Activated CD4-positive, alpha-beta T cell treated with anti-CD3 and anti-CD28 coated beads, Interleukin-10, Interleukin-2, amounts not matched to agents 100 ng/mL and 50 ng/mL, durations not matched to agents 16 hours and 8 hours (primary cell): Measurements from ENCODE around the gene MACROH2A2.
A peak's percentile ranks its signal among the peaks of the same experiment; 100 is the strongest.
"Not testable (repeated sequence)": the region's sequence is repeated elsewhere in the genome, so short reads cannot be mapped to it uniquely, and the experiment has no call there.

Experiments used
- DNase-seq: peaks from one replicate; pipeline ENCODE4 v3.0.0-alpha.2; 2020

Gene MACROH2A2

DNA sequence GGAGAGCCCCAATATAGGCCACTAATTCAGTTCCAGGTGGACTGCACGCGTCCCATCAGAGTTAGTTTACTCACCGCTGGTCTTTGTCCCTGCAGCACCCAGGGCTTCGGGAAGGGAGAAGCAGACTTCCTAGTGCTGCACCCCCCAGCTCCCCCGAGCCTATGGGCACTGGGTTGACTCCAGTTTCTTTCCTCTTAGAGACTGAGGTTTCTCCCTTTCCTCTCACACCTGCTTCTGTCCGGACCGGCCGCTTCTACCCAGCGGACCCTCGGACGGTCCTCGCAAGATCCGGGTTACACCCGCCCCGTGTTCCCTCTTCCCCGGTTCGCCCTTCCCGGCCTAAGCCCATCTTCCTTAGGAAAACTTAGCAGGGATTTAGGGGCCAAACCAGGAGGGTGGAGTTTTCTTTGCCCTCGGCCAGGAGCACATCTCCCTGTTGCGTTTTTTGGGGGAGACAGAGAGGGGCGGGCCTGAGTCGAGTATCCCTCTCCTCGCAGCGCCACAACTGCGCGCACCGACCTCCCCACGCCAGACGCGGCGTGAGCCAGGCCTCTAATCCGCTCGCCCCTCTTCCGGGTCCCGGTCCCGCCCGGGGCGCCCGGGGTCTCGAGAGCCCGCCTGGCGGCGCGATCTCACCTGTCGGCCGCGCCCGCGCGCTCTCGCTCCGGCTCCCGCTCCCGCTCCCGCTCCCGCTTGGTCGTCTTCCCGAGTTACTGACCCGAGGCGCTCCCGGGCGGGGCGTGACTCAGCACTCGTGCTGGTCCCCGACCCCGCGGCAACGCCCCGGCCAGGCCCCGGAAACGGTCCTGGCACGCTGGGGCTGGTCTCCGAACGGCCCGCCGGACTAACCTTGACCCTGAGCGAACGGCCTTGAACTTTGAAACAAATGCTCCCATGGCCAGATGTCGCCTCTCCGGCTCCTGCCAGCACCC is 79.7 kb downstream of the MACROH2A2 start, which contains the start of gene AIFM2:
Gene AIFM2 (minus strand): TSS at position 728 of the 932 bp plus-strand sequence. CDS start 8,741 bp downstream, outside the sequence.
- DNase-seq: peak; percentile 57

GRCh38 chr10:70135046-70135445 is 82.4 kb downstream of the MACROH2A2 start:
- no peak for DNase-seq

DNA sequence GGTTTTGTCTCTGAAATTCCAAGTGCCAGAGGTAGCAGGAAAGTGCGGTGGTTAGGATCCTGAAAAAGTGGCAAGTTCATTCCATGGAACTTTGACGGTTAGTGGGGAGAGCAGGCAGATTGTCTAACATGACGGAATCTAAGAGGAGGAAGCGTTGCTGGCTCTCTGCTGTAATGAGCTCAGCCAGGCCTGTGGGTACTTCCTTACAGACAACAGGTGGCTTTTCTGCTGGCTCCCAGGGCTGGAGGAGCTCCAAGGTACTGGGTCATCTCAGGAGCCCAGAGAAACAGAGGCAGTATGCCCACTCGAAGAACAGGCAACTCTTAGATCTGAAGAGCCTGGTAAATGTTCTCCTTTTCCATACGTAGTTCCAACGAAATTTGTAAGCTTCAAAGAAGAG is 83.0 kb downstream of the MACROH2A2 start:
- DNase-seq: no peak

DNA sequence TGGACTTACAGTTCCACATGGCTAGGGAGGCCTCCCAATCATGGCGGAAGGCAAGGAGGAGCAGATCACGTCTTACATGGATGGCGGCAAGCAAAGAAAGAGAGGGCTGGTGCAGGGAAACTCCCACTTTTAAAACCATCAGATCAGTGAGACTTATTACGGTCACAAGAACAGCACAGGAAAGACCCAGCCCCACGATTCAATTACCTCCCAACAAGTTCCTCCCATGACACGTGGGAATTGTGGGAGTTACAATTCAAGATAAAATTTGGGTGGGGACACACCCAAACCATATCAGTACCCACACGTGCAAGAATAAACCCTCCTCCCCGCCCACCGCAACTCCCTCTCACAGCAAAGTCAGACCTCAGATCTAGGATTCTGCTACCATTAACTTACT is 84.5 kb downstream of the MACROH2A2 start:
- DNase-seq: no peak

GRCh38 chr10:70137927-70138883 is 85.6 kb downstream of the MACROH2A2 start:
- no peak for DNase-seq

DNA sequence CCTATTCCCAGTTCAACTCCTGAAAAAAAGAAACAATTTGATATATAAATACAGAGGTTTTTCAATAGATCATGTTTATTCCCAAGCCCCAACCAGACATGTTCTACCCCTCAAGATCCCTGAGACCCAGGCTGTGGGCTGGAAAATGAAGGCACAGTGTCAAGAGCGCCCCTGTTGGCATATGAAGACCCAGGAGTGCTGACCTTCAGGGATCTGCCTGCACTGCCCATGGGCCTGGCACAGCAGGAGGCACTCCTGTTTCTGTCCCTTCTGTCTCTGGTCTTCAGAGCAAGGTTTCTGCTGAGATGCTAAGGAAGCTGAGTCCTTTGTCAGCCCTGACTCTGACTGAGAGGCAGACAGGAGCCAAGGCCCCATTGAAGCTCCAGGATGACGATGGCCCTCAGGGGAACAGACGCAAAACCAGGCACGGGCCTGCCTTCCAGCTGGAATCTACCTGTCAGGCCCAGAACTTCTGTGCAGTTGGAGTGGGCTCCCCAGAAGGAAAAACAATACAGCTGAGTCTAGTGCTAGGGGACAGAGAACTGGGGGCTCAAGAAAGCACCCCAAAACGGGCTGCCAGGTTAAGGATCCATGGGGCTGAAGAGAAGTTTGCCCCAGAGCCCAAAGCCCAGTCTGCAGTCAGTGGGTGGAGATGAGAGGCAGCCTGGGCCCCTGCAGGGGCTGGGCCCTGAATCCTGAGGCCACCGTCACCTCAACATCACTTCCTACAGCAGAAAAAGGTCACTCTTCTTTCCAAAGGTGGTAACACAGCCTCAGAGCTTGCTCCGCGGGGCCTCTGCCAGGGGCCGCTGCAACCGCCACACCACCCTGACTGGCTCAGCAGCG is 86.7 kb downstream of the MACROH2A2 start:
- DNase-seq: no peak

GRCh38 chr10:70139997-70140250 is 87.3 kb downstream of the MACROH2A2 start:
- DNase-seq: no peak

GRCh38 chr10:70140297-70140696 is 87.7 kb downstream of the MACROH2A2 start:
- DNase-seq: no peak

- DNase-seq: no peak
These were observed 89.9 kb downstream of the MACROH2A2 start for GRCh38 chr10:70142555-70142954.

DNA sequence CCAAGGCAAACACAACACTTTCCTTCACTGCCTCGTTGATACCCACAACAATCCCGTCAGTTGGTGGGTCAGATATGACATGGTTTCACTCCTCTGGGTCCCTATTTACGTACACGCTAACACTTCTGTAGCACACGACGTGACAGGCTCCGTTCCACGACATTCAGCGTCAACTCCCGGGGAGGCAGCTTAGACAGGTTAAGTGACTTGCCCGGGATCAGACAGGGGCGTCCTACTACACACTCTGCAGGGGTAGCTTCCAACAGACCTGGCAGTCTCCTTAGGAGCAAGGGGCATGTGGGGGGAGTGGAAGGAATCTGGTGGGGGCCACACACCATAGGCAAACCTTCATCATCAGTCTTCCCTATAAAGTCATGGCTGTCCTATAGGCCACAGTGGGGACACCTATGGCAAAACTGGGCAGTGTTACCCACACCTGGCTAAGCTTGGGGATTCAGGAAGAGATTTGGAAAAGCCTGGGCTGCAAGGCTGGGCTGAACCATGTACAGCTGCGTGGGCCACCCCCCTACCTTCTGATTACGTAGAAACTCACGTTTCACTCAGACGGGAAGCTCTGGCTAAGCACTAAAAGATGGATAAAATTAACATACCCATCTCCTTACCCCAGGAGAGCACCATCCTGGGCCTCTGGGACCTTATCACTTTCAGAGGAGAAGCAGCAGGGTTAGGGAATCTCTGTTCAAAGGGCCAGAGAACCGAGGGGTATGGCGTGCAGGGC is 91.9 kb downstream of the MACROH2A2 start:
- DNase-seq: no peak

DNA sequence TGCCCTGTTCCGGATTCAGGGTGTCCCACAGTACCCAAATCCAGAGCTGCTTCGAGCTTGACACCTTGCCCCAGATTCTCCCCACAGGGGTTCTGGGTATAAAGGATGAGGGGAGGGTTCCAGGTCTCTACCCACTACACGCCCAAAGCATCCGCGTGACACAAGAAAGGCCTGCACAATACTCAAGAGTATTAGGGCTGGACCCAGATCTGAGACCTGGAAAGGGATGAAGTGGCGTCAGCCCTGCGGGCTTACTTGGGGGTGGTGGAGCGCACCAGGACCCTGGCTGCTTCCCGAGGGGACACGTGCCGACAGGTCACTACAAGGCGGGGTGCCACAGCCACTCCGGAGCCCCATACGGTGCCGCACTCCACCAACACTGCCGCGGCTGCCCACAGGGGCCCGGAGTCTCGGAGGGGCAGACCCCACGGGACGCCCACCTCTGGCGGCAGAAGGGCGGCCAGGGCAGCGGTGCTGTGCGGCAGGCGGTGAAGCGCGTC is 92.6 kb downstream of the MACROH2A2 start:
- no peak for DNase-seq

DNA sequence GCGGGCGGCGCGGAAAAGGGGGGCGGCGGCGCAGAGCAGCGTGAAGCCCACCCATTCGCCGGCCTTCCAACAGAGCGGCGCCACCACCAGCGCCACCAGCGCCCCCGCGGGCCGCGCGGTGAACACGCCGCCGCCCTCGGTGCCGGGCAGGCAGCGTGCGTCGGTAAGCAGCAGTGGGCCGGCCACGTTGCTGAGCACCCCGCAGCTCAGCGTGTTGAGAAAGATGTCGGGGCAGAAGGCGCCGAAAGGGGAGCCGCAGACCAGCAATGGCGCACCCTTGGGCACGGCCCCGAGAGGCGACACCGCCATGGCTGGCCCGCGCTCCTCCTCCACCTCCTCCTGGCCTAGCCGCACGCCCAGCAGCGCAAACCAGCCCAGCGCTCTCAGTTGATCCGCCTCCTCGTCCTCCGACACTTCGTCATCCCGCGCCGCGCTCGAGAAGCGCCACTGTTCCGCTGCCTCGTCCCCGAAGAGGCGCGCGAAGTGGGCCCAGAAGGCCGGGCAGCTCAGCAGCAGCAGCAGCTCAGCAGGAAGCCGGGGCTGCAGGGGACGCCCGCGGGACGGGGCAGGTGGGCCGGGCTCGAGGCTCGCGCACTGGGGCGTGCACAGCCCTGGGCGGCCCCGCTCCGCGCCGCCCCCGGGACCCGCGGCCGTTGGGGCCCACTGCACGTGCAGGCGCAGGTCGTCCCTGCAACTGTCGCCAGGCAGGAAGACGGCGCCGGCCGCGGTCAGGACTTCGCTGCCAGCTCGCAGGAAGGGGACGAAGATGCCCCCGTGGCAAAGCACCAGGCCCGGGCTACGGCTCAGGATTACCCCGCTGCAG is 93.2 kb downstream of the MACROH2A2 start:
- DNase-seq: peak; percentile 74

DNA sequence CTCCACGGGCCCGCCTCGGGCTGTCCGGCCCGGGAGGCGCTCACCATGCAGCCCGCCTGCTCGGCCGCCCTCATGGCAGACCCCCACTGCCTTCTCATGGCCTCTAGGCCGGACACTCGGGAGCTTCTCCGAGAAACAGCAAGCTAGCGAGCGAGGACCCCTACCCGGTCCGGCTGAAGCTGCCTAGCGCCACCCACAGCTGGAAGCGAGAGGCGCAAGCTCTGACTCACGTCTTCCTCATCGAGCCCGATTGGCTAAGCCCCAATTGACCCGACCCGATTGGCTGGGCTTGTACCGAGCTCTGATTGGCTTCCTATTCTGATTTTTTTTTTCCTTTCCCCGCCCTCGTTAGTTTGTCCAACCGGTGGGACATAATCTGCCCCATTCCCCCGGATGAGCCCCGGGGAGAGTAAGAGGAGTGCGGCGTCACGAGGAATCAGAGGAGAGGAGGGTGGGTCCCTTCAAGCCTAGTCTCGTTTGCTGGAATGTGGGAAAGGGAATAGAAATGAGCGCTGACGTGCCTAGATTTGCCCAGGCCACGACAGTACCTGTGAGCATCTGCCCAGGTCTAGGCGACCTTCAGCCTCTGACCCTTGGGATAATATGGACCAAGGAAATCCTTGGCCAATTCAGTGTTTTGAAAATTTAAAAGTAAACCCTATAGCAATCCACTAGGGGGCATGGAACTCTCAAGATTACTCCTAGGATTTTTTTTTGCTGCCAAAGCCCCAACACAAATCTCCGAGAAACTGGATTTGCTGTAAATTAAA is 94.0 kb downstream of the MACROH2A2 start, which contains the start of gene TYSND1:
Gene TYSND1 (minus strand): TSS at position 212 of the 770 bp plus-strand sequence. CDS start 114 bp downstream, at position 98.
- peak; percentile 98 for DNase-seq

GRCh38 chr10:70147259-70147625 is 94.6 kb downstream of the MACROH2A2 start:
- DNase-seq: no peak

- DNase-seq: no peak
These were observed 95.9 kb downstream of the MACROH2A2 start for GRCh38 chr10:70148516-70148915.

DNA sequence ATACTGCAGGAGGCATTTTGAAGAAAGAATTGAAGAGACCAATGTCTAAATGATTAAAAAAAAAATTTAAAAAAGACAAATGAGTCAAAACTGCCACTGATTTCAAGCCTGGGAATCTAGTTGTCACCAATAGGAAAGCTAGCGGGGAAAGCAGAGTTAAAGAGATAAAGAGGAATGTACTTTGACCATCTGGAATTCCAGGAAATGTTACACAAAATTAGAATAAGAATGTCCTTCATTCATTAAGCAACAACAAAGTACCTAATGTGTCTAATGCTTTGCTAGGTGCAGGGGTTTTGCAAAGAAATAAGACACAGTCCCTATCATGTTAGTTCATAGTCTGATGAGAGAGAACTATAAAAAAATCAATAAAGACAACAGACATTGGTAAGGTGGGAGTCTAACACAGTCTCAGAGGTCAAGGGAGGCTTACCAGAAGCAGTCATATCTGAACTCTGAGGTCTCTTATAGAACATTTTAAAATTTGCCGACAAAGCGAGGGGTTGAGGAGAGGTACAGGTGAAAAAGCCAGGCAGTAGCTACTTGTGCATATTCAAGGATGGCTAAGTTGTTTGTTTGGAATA is 102.7 kb downstream of the MACROH2A2 start:
- DNase-seq: no peak

DNA sequence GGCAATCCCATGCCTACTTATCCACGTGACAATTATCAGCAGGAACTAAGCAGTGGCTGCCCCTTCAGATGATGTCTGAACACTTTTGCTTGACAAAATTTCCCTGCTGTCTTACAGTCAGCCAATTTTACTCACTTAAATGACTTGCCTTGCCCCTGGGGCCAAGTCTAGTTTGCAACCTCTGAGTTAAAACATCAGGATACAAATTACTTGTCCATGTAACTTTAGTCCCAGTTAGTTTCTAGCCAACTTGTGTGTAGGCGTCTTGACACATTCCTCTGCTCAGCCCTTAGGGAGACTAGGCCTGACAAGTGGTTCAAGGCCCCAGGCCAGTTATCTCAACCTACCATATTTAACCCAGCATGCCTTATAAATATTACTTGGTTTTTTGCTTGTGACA is 105.5 kb downstream of the MACROH2A2 start:
- DNase-seq: no peak

- DNase-seq: not testable (repeated sequence)
These were observed 106.7 kb downstream of the MACROH2A2 start for GRCh38 chr10:70159366-70159765.

DNA sequence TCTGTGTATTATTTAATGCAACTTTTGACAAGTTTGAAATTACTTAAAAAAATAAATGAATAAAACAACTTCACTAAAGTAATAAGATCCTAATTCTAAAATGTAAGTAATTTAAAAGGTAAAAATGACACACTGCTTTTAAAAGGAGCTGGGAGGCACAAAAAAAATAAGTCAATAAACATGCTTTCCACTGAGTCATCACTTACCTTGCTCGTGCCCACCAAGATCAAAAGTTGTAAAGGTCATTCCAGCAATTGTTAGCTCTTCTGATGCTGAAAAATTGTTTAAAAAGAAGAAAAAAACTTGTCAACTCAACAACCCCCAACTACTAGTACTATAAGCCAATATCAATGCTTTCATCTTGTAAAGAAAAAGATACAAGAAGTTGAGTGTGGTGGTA is 108.2 kb downstream of the MACROH2A2 start:
- DNase-seq: no peak
